Body of pancreas (tissue), 4 donors: ENCODE results near the gene BMP4. TPM values are rescaled to one million over a fixed set of nuclear protein-coding genes. Genes with fewer than 3 reads are reported as not detected.

ENCODE experiments used
- ATAC-seq: fragments of 150-250 bp; one replicate; pipeline ENCODE4 v1.9.1; 2016
- DNase-seq, 4 donors: peaks; one replicate each; pipeline ENCODE4 v3.0.0-alpha.2; 2019
- H3K27ac ChIP-seq, 4 donors: fragments of 200-600 bp; sonication (generic); 1 replicate in 3 of 4; 2 replicates in 1 of 4; pipeline versions ENCODE4 v1.5.1 to v1.6.1; 2016 to 2019; ENCODE audit warnings: mild to moderate bottlenecking in 1 of 4, mixed read lengths in 1 of 4, moderate library complexity in 1 of 4
- H3K27me3 ChIP-seq, 2 donors: fragments of 200-600 bp; sonication (generic); one replicate each; pipeline ENCODE4 v1.6.0; 2016; ENCODE audit warnings: mild to moderate bottlenecking in 1 of 2
- H3K36me3 ChIP-seq, 2 donors: fragments of 200-600 bp; sonication (generic); replicated peaks in 1 of 2; 2 replicates each; pipeline ENCODE4 v1.5.1; 2016; ENCODE audit warnings: low read depth in 2 of 2; ENCODE audit not compliant: insufficient read depth in 1 of 2
- H3K4me1 ChIP-seq: fragments of 200-600 bp; sonication (generic); one replicate; pipeline ENCODE4 v1.6.0; 2016
- H3K4me3 ChIP-seq, 2 donors: fragments of 200-600 bp; sonication (generic); 1 replicate in 1 of 2; 2 replicates in 1 of 2; pipeline ENCODE4 v1.5.1; 2016 to 2019
- H3K9me3 ChIP-seq, 3 donors: fragments of 200-600 bp; sonication (generic); 1 replicate in 2 of 3; 2 replicates in 1 of 3; pipeline ENCODE4 v1.5.1; 2016
- CTCF ChIP-seq, 7 experiments: fragments of 450-650 bp in 4 of 7; fragments of 200-600 bp in 3 of 7; sonication (generic) in 3 of 7; IDR thresholded peaks; one replicate each; pipeline ENCODE4 v1.5.1; 2016 to 2019; ENCODE audit warnings: antibody characterized with exemption in 7 of 7
- POLR2A ChIP-seq, 3 donors: fragments of 450-650 bp; IDR thresholded peaks; one replicate each; pipeline ENCODE4 v1.6.1; 2016; ENCODE audit warnings: antibody characterized with exemption in 3 of 3, mild to moderate bottlenecking in 2 of 3
- WGBS, 2 donors: methylation state at CpG; one replicate each; pipeline ENCODE4 v1.1.5; 2017; 5-methylcytosine and 5-hydroxymethylcytosine counted together
- intact Hi-C: fragments of 100-400 bp; cut with DNase I; formaldehyde crosslinking; loops from one replicate; pipeline ENCODE4 v1.15.1; 2023
- microRNA-seq, 2 donors: library from miRNA; unstranded; fragments of <30 nt; microRNA quantifications; one replicate each; pipeline ENCODE4, GENCODE V29; 2016; ENCODE audit warnings: borderline number of aligned reads in 2 of 2, borderline replicate concordance in 2 of 2
- small RNA-seq: library from RNA; depleted of rRNA; stranded (forward); fragments of <200 nt; gene quantifications from one replicate; pipeline ENCODE3, GENCODE V24; 2016
- total RNA-seq, 2 donors: library from RNA; depleted of rRNA; stranded (reverse); fragments of >200 nt; gene quantifications; one replicate each; pipeline ENCODE4 v1.1.0, GENCODE V29; 2016

Gene BMP4
- total RNA-seq, 2 donors from 2014 or later, result 5.9 to 8.3 TPM

GRCh38 chr14:53912021-53912420 is 44.6 kb downstream of the BMP4 start:
- H3K27ac ChIP-seq, result no peak overlapping the region
- intact Hi-C loops, result no loop called here

GRCh38 chr14:53908416-53908815 is 48.2 kb downstream of the BMP4 start:
- no peak for ATAC-seq
- Histone ChIP-seq H3K4me3 (no peak overlapping the region), H3K36me3 (no peaks in the 10 kb centered on the region), H3K4me1 (no peaks in the 10 kb centered on the region), H3K27ac (no peak overlapping the region), H3K27me3 (no peaks in the 10 kb centered on the region), H3K9me3 (peaks cover 0 to 9% (median 0%) of the 10 kb centered on the region in 3 donors)
- WGBS, 2 donors, result 45 to 48% methylated on average over 2 of the region's 2 CpGs
- TF ChIP-seq CTCF (IDR thresholded peaks at IDR 0.05) (no peak), POLR2A (IDR thresholded peaks at IDR 0.05) (no peak)
- DNase-seq, result no peak
- intact Hi-C loops, result no loop called here

More at GRCh38 chr14:53912021-53912420, 44.6 kb downstream of the BMP4 start:
- no peaks in the 10 kb centered on the region for H3K4me1 ChIP-seq
- no peaks in the 10 kb centered on the region for H3K36me3 ChIP-seq
- TF ChIP-seq POLR2A (IDR thresholded peaks at IDR 0.05) (no peak), CTCF (IDR thresholded peaks at IDR 0.05) (no peak)
- DNase-seq, result no peak
- H3K27me3 ChIP-seq, result no peaks in the 10 kb centered on the region
- 61 to 63% methylated on average over 1 of the region's 1 CpG for WGBS, 2 donors
- H3K9me3 ChIP-seq, result no peaks in the 10 kb centered on the region
- H3K4me3 ChIP-seq, result no peak overlapping the region
- no peak for ATAC-seq

- no peak overlapping the region for H3K27ac ChIP-seq
- no peaks in the 10 kb centered on the region for H3K36me3 ChIP-seq
- no peak overlapping the region for H3K4me3 ChIP-seq
- no peak for TF ChIP-seq POLR2A (IDR thresholded peaks at IDR 0.05)
- H3K9me3 ChIP-seq, result peaks cover 0 to 9% (median 0%) of the 10 kb centered on the region in 3 donors
- DNase-seq (no peak), ATAC-seq (no peak)
- H3K4me1 ChIP-seq, result no peaks in the 10 kb centered on the region
- 36 to 56% methylated on average over 1 of the region's 1 CpG for WGBS, 2 donors
- no peaks in the 10 kb centered on the region for H3K27me3 ChIP-seq
- intact Hi-C loops, result no loop called here
These were observed 54.3 kb downstream of the BMP4 start for GRCh38 chr14:53902307-53902706.

- no peaks in the 10 kb centered on the region for H3K36me3 ChIP-seq
- H3K4me3 ChIP-seq, result no peak overlapping the region
- H3K9me3 ChIP-seq, result no peaks in the 10 kb centered on the region
- no peak overlapping the region for H3K27ac ChIP-seq
- intact Hi-C loops, result no loop called here
- DNase-seq, result peak in 2 of 4 donors; percentile 4 to 5
- 58 to 68% methylated on average over 4 of the region's 4 CpGs for WGBS, 2 donors
- H3K4me1 ChIP-seq, result no peaks in the 10 kb centered on the region
- H3K27me3 ChIP-seq, result no peaks in the 10 kb centered on the region
- no peak for ATAC-seq
- TF ChIP-seq CTCF (IDR thresholded peaks at IDR 0.05) (no peak), POLR2A (IDR thresholded peaks at IDR 0.05) (no peak)
These were observed 56.1 kb downstream of the BMP4 start for GRCh38 chr14:53900499-53900898.

Small RNAs within 50 kb of the gene (microRNA-seq; reads per million reads assigned to microRNA genes)
- 0 to 0.45 reads per million in 2 donors for gene MIR5580

Small RNAs within 50 kb of the gene (small RNA-seq; reads per million reads assigned to genes)
- not detected for gene MIR5580
